Stimulated activated CD4-positive, alpha-beta T cell treated with anti-CD3 and anti-CD28 coated beads, TNF-alpha, amount 100 ng/mL, for 1 hour (primary cell): Measurements from ENCODE around the gene DHRS7C.
"Not testable (repeated sequence)": the region's sequence is repeated elsewhere in the genome, so short reads cannot be mapped to it uniquely, and the experiment has no call there.

Experiments
- DNase-seq, 3 donors: peaks; one replicate each; pipeline ENCODE4 v3.0.0-alpha.2; 2020; ENCODE audit warnings: low read depth in 3 of 3, low spot score in 1 of 3

The DHRS7C gene

GRCh38 chr17:9810100-9810949 is 18.9 kb upstream of the DHRS7C start:
- no peak for DNase-seq

DNA sequence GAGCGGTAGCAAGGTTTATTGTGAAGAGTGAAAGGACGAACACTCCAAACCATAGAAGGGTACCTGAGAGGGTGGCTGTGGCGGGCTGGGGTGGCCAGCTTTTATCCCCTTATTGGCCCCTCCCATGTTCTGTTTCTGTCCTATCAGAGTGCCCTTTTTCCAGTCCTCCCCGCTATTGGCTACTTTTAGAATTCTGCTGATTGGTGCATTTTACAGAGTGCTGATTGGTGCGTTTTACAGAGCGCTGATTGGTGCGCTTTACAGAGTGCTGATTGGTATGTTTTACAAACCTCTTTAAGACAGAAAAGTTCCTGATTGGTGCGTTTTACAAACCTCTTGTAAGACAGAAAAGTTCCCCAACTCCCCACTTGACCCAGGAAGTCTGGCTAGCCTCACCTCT is 18.0 kb upstream of the DHRS7C start:
- no peak for DNase-seq

DNA sequence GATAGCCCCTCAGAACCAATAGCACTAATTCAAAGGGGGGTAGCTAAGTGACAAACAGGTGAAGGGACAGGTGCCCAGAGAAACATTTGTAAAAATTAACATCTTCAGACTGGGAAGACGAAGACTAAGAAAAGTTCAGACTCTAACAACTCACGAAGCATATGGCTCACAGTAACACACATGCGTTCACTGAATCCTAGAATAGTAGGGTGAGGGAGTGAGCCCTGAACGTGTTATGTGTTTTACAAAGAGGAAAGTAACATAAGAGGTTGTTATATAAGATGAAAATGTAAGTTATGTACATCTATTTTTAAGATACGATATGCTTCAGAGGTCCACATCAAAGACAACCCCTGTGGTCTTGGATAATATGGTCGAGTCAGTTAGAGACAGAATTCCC is 15.3 kb upstream of the DHRS7C start:
- no peak for DNase-seq

DNA sequence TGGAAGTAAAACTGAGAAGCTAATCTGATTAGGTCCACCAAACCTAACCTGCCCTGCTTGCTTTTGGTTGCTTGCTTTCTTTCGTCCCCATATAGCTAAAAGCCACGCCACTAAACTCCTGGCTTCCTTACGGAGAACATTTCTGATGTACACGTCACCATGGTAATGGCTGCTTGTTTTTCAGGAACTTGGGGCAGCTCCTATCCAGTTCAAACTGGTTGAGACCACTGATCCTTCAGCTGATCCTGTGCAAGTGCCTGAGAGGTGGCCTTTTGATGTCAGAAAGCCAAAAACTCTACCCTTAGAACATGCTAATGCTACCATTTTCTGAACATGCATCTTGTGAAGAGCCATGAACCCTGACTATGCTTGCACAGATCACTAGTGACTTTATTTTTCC is 14.4 kb upstream of the DHRS7C start:
- DNase-seq: no peak

DNA sequence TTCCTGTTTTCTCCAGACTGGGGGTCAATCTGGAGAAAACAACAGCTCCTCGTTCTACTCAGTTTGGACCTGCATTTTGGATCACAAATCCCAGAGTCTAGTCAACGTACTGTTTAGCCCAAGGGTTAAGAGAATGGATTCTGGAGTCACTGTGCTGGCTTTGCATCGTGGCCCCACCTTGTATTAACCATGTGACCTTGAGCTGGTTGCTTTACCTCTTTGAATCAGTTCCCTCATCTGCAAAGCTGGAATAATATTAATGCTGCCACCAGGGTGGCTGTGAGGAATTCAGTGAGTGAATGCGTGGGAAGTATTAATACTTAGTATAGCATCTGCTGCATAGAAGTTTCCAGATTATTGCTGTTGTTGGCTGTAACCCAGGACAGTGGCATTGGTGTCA is 11.3 kb upstream of the DHRS7C start:
- DNase-seq: no peak

DNA sequence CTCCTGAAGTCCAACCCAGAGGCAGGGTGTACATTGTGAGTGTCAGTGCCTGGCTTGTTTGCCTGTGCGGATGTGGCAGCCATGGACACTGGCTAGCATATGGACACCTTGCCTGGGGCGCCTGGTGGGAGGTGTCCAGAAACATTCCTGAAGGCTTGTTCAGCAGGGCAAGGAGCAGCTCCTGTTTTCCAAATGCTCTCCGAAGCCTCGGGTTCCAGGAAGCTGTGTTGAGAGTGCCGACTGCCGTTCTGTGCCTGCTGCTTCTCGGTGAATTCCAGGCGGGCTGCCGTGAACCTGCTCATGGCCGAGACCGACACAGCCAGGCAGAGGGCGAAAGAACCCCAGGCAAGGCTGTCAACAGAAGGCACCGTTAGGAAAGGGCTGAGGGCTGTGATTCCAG is 10.9 kb upstream of the DHRS7C start:
- DNase-seq: no peak

DNA sequence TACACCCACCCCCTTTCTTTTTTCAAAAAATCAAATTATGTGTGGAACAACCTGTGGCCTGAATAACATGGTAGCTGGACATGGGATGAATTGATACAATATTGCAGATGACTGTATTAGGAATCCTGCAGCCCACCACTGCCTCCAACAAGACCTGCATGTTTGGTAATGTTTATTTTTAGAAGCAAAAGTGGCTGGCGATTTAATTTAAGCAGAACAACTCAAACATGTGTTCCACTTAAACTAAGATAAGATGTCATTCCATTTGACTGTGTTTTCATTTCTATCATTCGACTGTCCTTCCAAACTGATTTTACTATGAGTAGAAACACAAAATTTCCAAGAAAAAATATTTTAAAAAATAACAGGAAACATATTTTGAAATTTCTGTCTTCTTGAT is 10.1 kb upstream of the DHRS7C start:
- DNase-seq: no peak

DNA sequence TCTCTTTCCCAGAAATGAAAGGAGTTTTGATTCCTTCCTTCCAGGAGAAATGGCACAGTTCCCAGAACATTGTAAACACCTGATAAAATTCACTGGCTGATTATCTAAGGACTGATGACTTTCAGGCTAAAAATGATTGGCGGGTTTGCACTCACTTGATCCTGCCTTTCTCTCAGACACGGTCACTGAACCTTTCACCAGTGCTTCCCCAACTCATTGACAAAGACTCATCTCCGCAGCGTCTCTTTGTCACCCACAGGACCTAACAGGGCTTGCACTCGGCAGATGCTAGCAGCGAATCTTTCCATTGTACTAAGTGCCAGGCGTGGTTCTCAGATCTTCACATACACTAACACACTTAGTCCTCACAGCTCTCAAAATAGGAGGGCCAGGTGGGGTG is 7.3 kb upstream of the DHRS7C start:
- DNase-seq: no peak

DNA sequence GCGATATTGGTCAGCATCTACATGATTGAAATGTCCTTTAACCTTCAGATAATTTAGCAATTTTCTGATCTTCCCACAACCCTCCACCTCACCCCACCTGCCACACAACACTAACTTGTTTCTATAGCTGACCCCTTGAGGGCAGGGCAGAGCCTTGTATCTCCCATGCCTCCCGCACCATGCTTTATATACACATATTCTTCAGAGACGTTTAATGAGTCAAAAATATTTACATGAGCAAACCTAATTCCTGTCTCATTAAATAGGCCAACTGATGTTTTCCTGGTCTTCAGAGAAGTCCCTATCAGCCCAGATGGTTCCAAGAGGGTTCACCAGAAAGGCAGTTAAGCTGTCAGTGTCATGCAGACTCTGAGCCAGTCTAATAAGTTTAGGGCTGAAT is 6.6 kb upstream of the DHRS7C start:
- no peak for DNase-seq

- no peak for DNase-seq
Measured at GRCh38 chr17:9792181-9792840, 919 bp upstream of the DHRS7C start.

DNA sequence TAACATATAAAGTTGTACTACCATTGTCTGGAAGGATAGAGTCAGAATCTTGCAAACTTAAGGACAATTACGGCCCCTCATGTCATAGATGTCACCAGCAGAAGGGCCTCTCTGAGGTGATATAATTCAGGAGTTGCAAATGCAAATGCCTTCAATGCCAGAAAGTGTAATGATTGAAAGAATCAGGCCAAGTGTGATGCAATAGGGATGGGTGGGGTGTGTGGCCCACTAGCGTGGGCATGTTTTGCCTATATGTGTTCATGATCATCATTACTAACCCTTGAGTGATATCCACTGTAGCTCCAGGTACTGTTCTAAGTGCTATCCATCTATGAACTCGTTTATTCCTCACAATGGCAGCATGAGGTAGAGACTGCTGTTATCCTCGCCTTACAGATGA is 1.1 kb downstream of the DHRS7C start:
- no peak for DNase-seq

GRCh38 chr17:9788601-9789000 is 2.8 kb downstream of the DHRS7C start:
- no peak for DNase-seq

DNA sequence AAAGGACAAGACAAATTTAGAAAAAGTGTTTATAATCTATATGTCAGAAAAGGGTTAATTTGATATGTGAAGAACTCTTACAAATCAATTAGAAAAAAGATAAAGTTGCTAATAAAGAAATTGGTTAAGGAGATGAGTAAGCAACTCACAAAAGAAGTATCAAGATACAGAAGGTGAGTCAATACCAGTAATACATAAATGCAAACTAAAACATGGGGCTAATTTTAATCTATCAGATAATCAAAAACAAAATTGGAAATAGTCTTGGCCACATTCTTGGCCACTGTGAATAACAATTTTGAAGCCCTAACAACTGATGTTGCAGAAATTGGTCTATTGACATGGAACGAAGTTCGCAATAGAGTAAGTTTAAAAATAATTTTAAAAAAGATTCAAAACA is 6.8 kb downstream of the DHRS7C start:
- no peak for DNase-seq

GRCh38 chr17:9783465-9783864 is 7.9 kb downstream of the DHRS7C start:
- DNase-seq: not testable (repeated sequence)

DNA sequence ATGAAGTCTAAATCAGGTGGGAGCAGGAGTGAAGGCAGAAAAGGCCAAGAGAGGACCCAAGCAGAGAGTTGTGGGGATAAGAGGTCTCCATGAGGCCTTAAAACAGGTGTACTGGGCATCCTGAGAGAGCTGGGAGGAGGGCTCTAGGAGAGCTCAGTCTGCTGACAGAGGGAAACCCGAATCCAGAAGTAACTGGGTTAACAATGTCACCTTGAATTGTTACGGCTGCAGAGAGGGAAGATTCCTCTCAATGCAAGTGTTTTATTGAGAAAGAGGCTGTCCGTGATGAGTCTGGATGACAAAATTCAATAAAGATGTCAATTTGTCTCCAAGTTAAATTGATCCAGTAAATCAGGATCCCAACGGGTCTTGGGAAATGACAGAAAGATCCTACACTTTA is 8.3 kb downstream of the DHRS7C start:
- DNase-seq: no peak

DNA sequence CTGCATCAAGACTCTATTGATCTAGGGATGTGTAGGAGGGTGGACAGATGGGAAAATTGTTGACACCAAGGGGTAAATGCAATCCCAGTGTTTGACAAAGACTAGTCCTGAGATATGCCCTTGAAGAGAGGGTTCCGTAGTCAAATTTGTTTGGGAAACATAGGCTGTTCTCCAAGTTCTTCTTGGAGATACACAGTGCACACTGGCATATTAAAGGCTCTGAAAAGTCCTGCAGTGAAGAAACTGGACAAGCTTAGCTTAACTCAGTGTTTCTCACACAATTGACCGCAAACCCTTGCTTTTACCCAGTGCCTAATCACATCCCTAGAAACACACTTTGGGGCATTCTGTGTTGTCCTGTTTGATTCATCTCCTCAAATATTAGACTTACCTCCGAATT is 10.8 kb downstream of the DHRS7C start:
- DNase-seq: no peak

DNA sequence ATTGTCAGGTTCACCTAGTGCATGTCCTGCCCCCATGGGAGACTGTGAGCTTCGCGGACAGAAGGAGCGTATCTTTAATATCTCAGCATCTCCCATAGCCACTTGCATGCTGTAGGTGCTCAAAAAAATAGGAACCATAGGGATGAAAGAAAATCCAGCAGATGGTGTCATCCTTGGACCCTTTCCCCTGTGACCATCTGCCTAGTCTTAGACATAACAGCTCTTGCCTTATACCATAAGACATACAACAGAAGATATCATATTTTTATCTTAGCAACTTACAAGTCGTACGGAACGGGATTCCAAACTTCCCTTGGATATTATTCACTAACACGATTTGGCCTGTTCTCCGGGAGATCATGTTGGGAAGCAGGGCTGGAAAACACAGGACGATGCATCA is 14.5 kb downstream of the DHRS7C start:
- no peak for DNase-seq

GRCh38 chr17:9772658-9773057 is 18.7 kb downstream of the DHRS7C start:
- DNase-seq: no peak

DNA sequence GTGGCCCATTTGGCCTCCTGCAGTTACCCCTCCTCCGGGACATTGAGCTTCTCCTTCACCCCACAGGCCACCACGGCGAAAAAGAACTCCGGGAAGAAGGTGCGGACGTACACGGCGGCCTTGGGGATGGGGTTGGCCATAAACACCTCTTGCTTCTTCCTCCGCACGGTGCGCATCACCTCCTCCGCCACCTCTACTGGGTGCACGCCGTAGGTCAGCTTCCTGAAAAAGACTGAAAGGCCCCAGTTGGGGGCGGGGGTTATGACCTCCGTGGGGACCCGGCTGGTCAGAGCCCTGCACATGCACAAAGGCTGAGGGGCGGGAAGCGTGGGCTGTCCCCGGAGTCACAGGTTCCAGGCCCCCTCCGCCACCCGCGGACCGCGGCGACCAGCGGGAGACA is 19.9 kb downstream of the DHRS7C start:
- DNase-seq: no peak

GRCh38 chr17:9769036-9769695 is 22.2 kb downstream of the DHRS7C start:
- no peak for DNase-seq

DNA sequence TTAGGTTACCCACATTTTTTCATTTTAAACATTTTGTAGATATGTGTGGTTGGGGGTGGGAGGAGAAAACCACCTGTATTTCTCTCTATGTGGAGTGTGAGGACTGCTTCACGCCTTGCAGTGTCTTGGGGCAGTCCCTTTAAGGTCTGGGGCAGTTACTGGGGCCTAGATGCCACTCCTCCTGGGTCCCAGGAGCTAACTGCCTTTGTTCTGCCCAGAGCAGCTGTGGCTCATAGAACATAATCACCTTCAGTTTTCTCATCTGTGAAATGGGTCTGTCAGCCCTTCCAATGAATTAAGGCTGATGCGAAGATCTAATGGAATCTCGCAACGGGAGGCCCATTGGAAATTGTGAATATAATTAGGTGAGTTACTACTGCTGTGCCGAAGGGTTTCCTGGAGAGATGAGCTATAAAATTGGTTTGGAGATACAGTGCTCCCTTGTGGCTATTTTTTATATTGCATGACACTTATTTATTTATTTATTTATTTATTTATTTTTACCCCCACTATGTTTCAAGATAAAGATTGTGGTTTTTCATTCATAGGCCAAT is 22.9 kb downstream of the DHRS7C start:
- no peak for DNase-seq

DNA sequence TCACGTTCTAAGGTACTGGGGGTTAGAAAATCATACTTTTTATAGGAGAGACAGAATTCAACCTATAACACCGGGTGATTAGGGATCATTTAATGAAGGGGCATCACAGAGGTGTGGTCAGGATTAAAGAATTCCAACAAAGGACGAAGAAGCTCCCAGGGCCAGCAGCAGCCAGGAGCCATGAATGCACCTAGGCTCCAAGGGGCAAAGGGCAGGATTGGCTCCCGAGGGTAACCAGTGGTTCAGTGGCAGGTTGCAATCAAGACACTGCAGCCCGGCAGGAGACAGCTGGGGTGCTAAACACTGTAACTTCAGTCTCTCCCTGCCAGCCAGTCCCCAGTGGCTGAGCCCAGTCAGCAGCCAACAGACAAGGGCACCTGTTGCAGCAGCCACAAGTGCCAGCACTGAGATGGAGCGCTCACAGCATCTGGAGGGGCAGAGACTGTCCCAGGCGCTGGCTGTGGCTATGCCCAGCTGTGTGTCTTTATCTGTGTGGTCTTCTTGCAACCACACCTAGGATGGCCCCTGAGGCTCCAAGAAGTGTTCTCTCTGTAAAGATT is 23.9 kb downstream of the DHRS7C start:
- DNase-seq: no peak
